Erythroblast (primary cell): ENCODE results near the gene ZC3H14.
"Not testable (repeated sequence)": the region's sequence is repeated elsewhere in the genome, so short reads cannot be mapped to it uniquely, and the experiment has no call there.

Experiments
- DNase-seq, 2 experiments: peaks; one replicate each; lab custom pipeline; 2025; lab: John Stamatoyannopoulos, UW
- GATA1 ChIP-seq: IDR thresholded peaks from 2 replicates; pipeline ENCODE4 v1.6.1; 2011; ENCODE audit warnings: low read depth, mild to moderate bottlenecking, control low read depth, low read length, moderate library complexity
- POLR2A ChIP-seq: IDR thresholded peaks from 2 replicates; pipeline ENCODE4 v1.6.1; 2011; ENCODE audit warnings: mild to moderate bottlenecking, low read length

ZC3H14 gene, protein sequence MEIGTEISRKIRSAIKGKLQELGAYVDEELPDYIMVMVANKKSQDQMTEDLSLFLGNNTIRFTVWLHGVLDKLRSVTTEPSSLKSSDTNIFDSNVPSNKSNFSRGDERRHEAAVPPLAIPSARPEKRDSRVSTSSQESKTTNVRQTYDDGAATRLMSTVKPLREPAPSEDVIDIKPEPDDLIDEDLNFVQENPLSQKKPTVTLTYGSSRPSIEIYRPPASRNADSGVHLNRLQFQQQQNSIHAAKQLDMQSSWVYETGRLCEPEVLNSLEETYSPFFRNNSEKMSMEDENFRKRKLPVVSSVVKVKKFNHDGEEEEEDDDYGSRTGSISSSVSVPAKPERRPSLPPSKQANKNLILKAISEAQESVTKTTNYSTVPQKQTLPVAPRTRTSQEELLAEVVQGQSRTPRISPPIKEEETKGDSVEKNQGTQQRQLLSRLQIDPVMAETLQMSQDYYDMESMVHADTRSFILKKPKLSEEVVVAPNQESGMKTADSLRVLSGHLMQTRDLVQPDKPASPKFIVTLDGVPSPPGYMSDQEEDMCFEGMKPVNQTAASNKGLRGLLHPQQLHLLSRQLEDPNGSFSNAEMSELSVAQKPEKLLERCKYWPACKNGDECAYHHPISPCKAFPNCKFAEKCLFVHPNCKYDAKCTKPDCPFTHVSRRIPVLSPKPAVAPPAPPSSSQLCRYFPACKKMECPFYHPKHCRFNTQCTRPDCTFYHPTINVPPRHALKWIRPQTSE

DNA sequence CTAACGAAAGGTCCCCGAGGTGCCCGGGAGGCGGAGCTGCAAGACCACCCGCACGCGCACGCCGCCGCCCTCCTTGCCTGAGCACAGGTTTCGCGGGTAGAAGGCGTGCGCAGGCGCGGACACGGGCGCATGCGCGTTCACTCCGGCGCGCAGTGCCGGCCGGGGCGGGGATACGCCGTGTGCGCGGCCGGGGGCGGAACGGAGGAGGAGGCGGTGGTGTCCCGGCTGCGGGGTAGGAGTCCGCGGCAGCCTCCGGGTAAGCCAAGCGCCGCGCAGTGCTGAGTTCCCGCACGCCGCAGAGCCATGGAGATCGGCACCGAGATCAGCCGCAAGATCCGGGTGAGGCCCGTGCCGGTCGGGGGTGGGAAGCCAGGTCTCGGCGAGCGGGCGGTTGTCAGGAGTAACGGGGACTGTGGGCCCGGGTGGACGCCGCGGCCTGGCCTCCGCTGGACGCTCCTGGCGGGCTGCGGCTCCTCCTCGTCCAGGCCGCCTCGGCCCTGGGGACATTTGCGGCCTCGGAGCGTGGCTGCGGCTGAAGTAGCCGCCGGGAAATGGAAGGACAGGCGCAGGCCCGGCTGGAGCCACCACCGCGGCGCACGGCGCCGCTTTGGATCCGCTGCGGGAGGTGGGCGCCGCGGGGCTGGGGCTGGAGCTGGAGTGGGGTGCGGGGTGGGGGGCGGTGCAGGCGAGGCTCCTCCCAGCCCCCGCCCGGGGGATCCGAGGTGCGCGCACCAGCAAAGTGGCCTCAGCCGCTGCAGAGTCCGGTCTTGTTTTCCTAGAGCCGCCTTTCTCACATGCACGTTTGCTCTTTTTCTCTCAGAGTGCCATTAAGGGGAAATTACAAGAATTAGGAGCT is at the start of gene ZC3H14:
TSS of gene ZC3H14 (plus strand) at position 207 of the 856 bp plus-strand sequence. CDS start at position 304, 97 bp downstream.
- TF ChIP-seq POLR2A: peak; percentile 71
- TF ChIP-seq GATA1: peak; percentile 14
- peak; percentile 93 to 95 for DNase-seq

DNA sequence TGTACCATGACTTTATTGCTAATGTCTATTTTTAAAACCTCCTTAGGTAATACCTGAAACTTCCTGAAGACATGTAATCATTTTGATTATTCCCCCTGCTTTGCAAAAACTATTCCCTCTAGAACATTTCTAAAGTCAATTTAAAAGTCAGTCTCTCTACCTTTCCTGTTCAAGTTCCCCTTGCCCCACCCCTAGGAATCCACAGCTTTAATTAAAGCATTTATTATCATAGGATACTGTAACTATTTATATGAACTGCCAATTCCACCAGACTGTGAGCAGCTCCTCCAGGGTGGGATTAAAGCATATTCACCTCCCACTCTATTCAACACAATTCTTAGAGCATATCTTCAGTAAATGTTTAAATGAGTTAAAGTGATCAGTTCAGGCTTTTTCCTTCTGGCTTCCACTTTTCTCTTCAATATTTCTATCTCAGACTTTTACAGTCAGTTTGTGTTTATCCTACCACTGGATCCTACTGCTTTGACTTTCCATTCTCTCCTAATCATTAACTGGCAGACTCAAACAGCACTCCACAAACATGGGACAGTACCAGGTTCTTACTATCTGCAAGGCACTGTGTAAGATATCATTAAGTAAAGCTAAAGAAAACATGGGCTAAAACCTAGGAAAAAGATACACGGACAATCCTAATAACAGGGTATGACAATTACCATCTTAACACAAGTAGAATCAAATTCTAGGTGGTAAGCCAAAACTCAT is 47.2 kb upstream of the ZC3H14 start:
- TF ChIP-seq POLR2A (no peak), GATA1 (no peak)
- no peak for DNase-seq

DNA sequence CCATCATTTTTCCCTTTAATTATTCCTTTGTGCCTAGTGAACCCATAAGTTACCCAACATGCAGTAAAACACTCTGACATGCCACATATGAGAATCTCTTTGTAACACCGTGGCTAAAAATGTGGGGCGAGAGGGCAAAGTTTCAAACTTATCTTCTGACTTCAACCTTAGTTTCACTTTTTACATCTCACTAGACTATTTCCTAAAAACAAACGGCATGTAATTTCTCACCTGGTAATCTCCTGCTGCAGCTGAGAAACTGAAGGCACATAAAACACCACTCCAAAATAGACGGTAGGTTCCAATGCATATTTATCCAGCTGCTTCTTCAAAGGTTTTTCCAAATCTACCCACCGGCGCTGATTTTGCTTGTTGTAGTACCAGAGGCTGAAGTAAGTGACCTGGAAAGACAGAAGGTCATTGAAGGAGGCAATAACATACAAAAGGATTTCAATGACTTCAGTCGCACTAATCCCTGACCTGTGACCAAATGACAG is 45.9 kb upstream of the ZC3H14 start:
- TF ChIP-seq GATA1 (no peak), POLR2A (no peak)
- DNase-seq: no peak

DNA sequence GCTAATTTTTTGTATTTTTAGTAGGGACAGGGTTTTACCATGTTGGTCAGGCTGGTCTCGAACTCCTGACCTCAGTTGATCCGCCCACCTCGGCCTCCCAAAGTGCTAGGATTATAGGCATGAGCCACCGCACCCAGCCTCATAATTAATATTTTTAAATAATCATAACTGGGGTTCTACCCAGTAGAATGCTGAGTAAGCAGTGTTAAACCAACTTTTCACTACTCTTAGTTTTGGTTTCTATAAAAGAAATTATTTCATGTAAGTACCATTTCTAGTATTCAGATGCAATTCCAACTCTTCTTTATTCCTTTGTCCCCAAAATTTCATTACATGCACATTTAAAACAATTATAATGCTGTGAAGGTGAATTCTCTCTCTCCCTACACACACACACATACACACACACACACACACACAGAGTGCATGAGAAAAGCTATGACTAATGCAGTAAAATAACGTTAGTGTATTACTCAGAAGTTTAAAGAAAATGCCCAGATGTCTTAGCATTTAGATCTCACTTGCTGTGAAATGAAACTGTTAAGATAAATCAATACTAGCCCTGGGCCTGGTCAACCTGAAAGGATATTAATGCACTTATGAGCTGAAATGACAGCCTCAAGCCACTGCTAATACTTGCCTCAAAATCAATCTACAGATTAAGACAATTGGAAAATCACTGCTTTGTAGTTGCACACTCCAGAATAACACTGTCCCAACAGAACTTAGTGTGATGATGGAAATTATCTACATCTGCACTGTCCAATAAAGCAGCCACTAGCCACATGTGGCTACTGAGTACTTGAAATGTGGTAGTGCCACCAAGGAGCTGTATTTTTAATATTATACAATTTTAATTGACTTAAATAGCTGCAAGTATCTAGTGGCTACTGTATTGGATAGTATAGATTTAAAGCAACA is 44.0 kb upstream of the ZC3H14 start:
- DNase-seq: no peak
- TF ChIP-seq POLR2A (no peak), GATA1 (no peak)

DNA sequence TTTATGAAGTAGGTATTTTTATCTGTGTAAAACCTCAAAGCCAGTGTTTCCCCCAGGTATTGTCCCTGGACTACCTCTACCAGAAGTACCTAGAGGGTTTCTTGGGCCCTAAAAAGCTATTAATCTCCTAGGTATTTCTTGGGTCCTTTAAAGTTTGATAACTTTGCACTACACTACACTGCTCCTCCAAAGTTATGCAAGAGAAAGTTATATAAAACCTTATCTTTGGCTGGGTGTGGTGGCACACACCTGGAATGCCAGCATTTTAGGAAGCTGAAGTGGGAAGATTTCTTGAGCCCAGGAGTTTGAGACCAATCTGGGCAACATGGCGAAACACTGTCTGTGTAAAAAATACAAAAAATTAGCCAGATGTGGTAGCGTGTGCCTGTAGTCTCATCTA is 42.9 kb upstream of the ZC3H14 start:
- TF ChIP-seq GATA1 (no peak), POLR2A (no peak)
- DNase-seq: no peak

DNA sequence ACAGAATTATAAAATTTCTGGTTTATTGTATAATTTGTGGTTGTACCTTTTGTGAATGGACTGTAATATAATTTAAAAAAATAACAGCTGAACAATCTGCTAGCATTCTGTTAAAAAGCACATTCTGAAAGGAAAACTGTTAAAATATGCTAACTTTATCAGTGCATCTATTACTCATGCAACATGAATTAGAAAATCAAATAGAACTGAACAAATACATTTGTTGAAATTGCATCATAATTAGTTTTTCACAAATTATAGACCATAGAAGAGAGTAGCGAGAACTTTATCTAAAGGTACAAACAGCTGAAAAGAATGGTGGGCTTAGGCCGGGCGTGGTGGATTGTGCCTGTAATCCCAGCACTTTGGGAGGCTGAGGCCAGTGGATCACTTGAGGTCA is 41.0 kb upstream of the ZC3H14 start:
- DNase-seq: no peak
- no peak for TF ChIP-seq POLR2A
- no peak for TF ChIP-seq GATA1

DNA sequence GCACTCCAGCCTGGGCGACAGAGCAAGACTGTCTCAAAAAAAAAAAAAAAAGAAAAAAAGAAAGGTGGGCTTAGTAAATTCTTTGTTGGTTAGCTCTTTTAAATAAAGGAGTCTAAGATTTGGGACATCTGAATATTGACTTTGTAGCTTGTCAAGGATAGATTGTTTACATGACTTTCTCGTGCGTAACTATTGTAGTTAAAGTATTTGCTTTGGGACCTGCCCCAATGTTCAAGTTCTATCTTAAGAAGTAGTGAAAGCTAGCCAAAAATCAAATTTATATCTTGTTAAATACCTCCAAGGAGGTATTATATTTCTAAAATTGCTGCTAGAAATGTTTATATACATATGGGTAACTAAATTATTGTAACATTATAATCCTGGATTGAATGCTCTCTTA is 40.4 kb upstream of the ZC3H14 start:
- DNase-seq: no peak
- TF ChIP-seq POLR2A (no peak), GATA1 (no peak)

DNA sequence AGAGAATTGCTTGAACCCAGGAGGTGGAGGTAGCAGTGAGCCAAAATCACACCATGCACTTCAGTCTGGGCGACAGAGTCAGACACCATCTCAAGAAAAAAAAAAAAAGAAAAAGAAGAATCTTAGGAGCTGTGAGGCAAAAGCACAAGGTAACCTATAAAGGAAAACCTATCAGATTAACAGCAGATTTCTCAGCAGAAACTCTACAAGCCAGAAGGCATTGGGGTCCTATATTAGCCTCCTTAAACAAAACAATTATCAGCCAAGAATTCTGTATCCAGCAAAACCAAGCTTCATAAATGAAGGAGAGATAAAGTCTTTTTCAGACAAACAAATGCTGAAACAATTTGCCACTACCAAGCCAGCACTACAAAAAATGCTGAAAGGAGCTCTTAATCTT is 32.9 kb upstream of the ZC3H14 start:
- DNase-seq: not testable (repeated sequence)

DNA sequence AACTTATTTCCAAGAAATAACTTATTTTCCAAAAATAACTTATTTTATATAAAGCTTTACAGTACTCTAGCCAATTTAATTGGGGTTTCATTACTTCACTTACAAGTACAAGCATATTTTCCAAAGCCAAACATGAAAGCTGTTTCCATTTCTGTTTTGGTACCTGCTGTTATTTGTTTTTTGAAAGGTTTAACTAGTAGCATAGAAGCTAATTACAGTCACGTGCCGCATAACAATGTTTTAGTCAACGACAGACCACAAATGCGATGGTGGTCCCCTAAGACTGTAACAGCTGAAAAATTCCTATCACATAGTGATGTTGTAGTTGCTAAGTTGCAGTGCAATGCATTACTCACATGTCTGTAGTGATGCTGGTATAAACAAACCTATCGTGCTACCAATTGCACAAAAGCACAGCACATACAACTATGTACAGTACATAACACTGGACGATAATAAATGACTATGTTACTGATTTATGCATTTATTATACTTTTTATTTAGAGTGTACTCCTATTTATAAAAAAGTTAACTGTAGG is 29.7 kb upstream of the ZC3H14 start:
- no peak for DNase-seq
- TF ChIP-seq POLR2A (no peak), GATA1 (no peak)

DNA sequence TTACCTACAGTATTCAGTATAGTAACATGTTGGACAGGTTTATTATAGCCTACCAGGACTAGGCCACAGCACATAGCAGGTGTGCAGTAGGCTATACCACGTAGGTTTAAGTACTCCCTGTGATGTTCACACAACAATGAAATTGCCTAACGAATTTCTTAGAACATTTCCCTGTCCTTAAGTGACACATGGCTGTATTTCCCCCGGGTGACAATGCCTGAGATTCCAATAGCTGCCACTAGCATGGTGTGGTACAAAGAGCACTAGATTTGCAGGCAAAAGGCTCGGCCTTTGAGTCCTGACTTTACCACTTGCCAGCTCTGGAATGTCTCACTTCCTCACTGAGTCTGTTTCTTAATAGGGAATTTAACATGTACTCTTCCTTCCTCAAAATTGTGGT is 27.7 kb upstream of the ZC3H14 start:
- no peak for DNase-seq
- TF ChIP-seq POLR2A (no peak), GATA1 (no peak)

DNA sequence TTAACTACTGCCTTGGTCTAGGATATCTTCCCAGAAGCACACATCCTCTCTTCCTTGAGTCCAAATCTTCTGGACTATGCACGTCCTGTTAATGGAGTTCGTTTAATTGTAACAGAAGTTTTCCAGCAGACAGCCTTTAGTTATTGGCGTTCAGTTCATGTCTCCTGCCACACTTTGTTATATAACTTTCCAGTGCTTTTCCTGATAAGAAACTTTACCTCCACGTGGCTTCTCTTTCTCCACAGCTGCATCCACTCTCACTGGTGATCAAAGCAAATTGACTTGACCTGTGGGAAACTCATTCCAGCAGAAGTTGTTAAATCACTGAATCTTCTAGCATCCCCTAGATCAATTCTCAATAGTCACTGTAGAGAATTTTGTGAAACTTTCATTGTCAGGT is 27.0 kb upstream of the ZC3H14 start:
- no peak for DNase-seq
- TF ChIP-seq GATA1 (no peak), POLR2A (no peak)

DNA sequence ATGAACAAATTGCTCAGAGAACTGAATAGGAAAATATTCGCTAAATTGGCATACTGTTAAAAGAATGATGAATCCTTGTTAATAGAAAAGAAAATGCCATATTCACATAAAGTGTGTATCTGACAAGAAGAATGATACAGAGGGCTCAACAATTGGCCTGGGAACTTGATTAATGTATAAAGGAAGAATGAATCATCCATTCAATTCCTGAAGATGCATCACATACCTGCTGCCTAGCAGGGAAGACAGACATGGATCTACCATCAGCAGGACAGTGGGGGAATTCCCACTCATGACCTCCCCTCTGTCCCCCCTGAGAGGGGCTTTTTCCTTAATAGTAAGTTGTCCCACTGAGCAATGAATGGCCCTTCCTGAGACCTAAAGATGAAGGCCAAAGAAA is 21.5 kb upstream of the ZC3H14 start:
- no peak for DNase-seq
- TF ChIP-seq POLR2A: no peak
- TF ChIP-seq GATA1: no peak
